ENCODE data around the gene NKIRAS1.

The NKIRAS1 gene

DNA sequence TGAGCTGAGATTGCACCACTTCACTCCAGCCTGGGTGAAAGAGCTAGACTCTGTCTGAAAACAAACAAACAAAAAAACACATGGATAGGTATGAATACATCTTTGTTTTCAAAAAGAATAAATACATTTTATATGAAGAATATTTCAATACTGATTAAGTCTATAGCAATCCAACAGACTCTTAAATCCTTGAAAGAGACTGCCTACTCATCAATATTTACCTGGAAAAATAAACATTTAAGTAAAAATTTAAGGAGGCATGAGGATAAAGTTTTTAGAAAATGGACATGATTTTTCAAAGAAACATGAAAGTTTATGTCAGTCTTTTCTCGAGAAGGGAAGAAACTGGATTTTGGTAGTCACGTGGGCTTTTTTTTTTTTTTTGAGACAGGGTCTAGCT is 5.4 kb downstream of the NKIRAS1 start:
- TF ChIP-seq CTCF (IDR thresholded peaks at IDR 0.05; ENCODE audit: insufficient read depth, low read length, poor library complexity, severe bottlenecking) (no peak), EZH2phosphoT487 (conservative IDR thresholded peaks at IDR 0.05; ENCODE audit: low read length) (no peak)
- no peaks in the 10 kb centered on the region for H3K9me2 ChIP-seq (replicated peaks; ENCODE audit: insufficient read depth, low read length)
- 0 out of 2 replicates have a peak, but pooled peaks cover 7% of the 10 kb centered on the region for H3F3A ChIP-seq (ENCODE audit: insufficient read depth)
- no peaks in the 10 kb centered on the region for H3K9me3 ChIP-seq (ENCODE audit: insufficient read depth, low read length)
- no peak overlapping the region for H2AFZ ChIP-seq (ENCODE audit: low read depth, low read length, severe bottlenecking)
- H4K20me1 ChIP-seq (ENCODE audit: low read depth, low read length): no peaks in the 10 kb centered on the region
- no peaks in the 10 kb centered on the region for H3K27me3 ChIP-seq (ENCODE audit: low read length)
- peaks cover 3% of the 10 kb centered on the region; the same call in 1 of the 2 replicates for H3K36me3 ChIP-seq (ENCODE audit: low read length)
- H3K27ac ChIP-seq (ENCODE audit: low read depth, low read length): no peak overlapping the region
- no peak overlapping the region for H3K9ac ChIP-seq (ENCODE audit: low read length)
- H3K4me3 ChIP-seq (ENCODE audit: insufficient read depth, low read length, poor library complexity, severe bottlenecking): no peak overlapping the region
- H3K79me2 ChIP-seq (ENCODE audit: insufficient read depth, low read length): no peaks in the 10 kb centered on the region
- no peak overlapping the region for H3K4me2 ChIP-seq (ENCODE audit: low read depth, low read length, poor library complexity, severe bottlenecking)

GRCh38 chr3:23909341-23909740 is 7.4 kb downstream of the NKIRAS1 start:
- no peaks in the 10 kb centered on the region for H3K9me3 ChIP-seq (ENCODE audit: insufficient read depth, low read length)
- no peaks in the 10 kb centered on the region for H3F3A ChIP-seq (ENCODE audit: insufficient read depth)
- peaks cover 3% of the 10 kb centered on the region; the same call in 1 of the 2 replicates for H3K36me3 ChIP-seq (ENCODE audit: low read length)
- H3K4me2 ChIP-seq (ENCODE audit: low read depth, low read length, poor library complexity, severe bottlenecking): no peak overlapping the region
- no peaks in the 10 kb centered on the region for H3K27me3 ChIP-seq (ENCODE audit: low read length)
- no peaks in the 10 kb centered on the region for H4K20me1 ChIP-seq (ENCODE audit: low read depth, low read length)
- H3K27ac ChIP-seq (ENCODE audit: low read depth, low read length): no peak overlapping the region
- H3K79me2 ChIP-seq (ENCODE audit: insufficient read depth, low read length): no peaks in the 10 kb centered on the region
- H3K9me2 ChIP-seq (replicated peaks; ENCODE audit: insufficient read depth, low read length): no peaks in the 10 kb centered on the region
- TF ChIP-seq CTCF (IDR thresholded peaks at IDR 0.05; ENCODE audit: insufficient read depth, low read length, poor library complexity, severe bottlenecking) (no peak), EZH2phosphoT487 (conservative IDR thresholded peaks at IDR 0.05; ENCODE audit: low read length) (no peak)
- no peak overlapping the region for H3K9ac ChIP-seq (ENCODE audit: low read length)
- no peak overlapping the region for H2AFZ ChIP-seq (ENCODE audit: low read depth, low read length, severe bottlenecking)
- no peak overlapping the region for H3K4me3 ChIP-seq (ENCODE audit: insufficient read depth, low read length, poor library complexity, severe bottlenecking)

DNA sequence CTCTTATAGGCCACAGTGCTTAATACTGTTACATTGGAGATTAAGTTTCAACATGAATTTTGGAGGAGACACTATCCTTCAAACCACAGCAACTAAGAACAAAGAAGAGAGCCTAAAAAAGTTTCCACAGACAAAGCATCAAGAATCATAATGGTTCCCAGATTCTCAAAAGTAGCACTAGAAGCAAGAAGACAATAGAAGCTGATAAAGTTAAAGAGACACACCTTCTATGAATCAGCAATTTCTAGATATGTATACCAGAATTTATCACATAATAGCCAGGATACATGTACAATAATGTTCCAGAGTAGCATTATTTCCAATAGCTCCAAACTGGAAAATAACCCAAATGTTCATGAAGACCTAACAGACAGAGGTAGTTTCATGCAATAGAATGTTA is 12.2 kb downstream of the NKIRAS1 start:
- H3K27me3 ChIP-seq (ENCODE audit: low read length): no peaks in the 10 kb centered on the region
- H3K9ac ChIP-seq (ENCODE audit: low read length): no peak overlapping the region
- no peak overlapping the region for H3K4me3 ChIP-seq (ENCODE audit: insufficient read depth, low read length, poor library complexity, severe bottlenecking)
- H3K9me3 ChIP-seq (ENCODE audit: insufficient read depth, low read length): no peaks in the 10 kb centered on the region
- TF ChIP-seq CTCF (IDR thresholded peaks at IDR 0.05; ENCODE audit: insufficient read depth, low read length, poor library complexity, severe bottlenecking): no peak
- peaks cover 3% of the 10 kb centered on the region; the same call in 1 of the 2 replicates for H3K36me3 ChIP-seq (ENCODE audit: low read length)
- H3K9me2 ChIP-seq (replicated peaks; ENCODE audit: insufficient read depth, low read length): no peaks in the 10 kb centered on the region
- no peak overlapping the region for H3K4me2 ChIP-seq (ENCODE audit: low read depth, low read length, poor library complexity, severe bottlenecking)
- H3F3A ChIP-seq (ENCODE audit: insufficient read depth): no peaks in the 10 kb centered on the region
- no peaks in the 10 kb centered on the region for H3K79me2 ChIP-seq (ENCODE audit: insufficient read depth, low read length)
- H4K20me1 ChIP-seq (ENCODE audit: low read depth, low read length): no peaks in the 10 kb centered on the region
- H3K27ac ChIP-seq (ENCODE audit: low read depth, low read length): no peak overlapping the region
- no peak overlapping the region for H2AFZ ChIP-seq (ENCODE audit: low read depth, low read length, severe bottlenecking)
